Central memory CD4-positive, alpha-beta T cell (primary cell): Measurements from ENCODE around the gene RPS27A.
"Not testable (repeated sequence)": the region's sequence is repeated elsewhere in the genome, so short reads cannot be mapped to it uniquely, and the experiment has no call there.

Experiments
- DNase-seq: peaks from one replicate; pipeline ENCODE4 v3.0.0; 2022

RPS27A gene

GRCh38 chr2:55239656-55240222 lies 7.3 kb downstream of the RPS27A start:
- DNase-seq, result no peak

GRCh38 chr2:55241582-55241981 lies 9.1 kb downstream of the RPS27A start:
- not testable (repeated sequence) for DNase-seq

- DNase-seq, result no peak
These were observed 10.1 kb downstream of the RPS27A start for GRCh38 chr2:55242617-55243016.

- DNase-seq, result no peak
These were observed 12.9 kb downstream of the RPS27A start for GRCh38 chr2:55245411-55245810.

- DNase-seq, result no peak
These were observed 14.5 kb downstream of the RPS27A start for GRCh38 chr2:55247025-55247424.

GRCh38 chr2:55252832-55253231 lies 20.3 kb downstream of the RPS27A start:
- DNase-seq, result no peak

- not testable (repeated sequence) for DNase-seq
These were observed 27.1 kb downstream of the RPS27A start for GRCh38 chr2:55259586-55259985.

- DNase-seq, result no peak
These were observed 35.9 kb downstream of the RPS27A start for GRCh38 chr2:55268288-55268906.

- peak; percentile 78 for DNase-seq
These were observed 36.6 kb downstream of the RPS27A start, which contains the start of gene MTIF2 for GRCh38 chr2:55268907-55269644. Gene MTIF2 (minus strand): TSS chr2:55269231. CDS start chr2:55263858, 5,373 bp downstream.

GRCh38 chr2:55269645-55269990 lies 37.1 kb downstream of the RPS27A start:
- DNase-seq, result peak; percentile 1

- not testable (repeated sequence) for DNase-seq
These were observed 41.9 kb downstream of the RPS27A start for GRCh38 chr2:55274346-55274745.

- no peak for DNase-seq
These were observed 44.8 kb downstream of the RPS27A start for GRCh38 chr2:55277310-55277709.

GRCh38 chr2:55279214-55279835 lies 46.8 kb downstream of the RPS27A start:
- DNase-seq, result not testable (repeated sequence)

GRCh38 chr2:55279859-55280424 lies 47.5 kb downstream of the RPS27A start:
- not testable (repeated sequence) for DNase-seq

- DNase-seq, result not testable (repeated sequence)
These were observed 48.5 kb downstream of the RPS27A start for GRCh38 chr2:55280851-55281546.

- peak; percentile 87 for DNase-seq
These were observed 49.8 kb downstream of the RPS27A start for GRCh38 chr2:55282110-55282917.

GRCh38 chr2:55283083-55283482 lies 50.6 kb downstream of the RPS27A start:
- no peak for DNase-seq
